Measurements from ENCODE around the gene MT1B.
"Not testable (repeated sequence)": the region's sequence is repeated elsewhere in the genome, so short reads cannot be mapped to it uniquely, and the experiment has no call there.

Gene MT1B

GRCh38 chr16:56620339-56620897 lies 31.3 kb upstream of the MT1B start:
- no peak for DNase-seq (ENCODE audit: low spot score)

DNA sequence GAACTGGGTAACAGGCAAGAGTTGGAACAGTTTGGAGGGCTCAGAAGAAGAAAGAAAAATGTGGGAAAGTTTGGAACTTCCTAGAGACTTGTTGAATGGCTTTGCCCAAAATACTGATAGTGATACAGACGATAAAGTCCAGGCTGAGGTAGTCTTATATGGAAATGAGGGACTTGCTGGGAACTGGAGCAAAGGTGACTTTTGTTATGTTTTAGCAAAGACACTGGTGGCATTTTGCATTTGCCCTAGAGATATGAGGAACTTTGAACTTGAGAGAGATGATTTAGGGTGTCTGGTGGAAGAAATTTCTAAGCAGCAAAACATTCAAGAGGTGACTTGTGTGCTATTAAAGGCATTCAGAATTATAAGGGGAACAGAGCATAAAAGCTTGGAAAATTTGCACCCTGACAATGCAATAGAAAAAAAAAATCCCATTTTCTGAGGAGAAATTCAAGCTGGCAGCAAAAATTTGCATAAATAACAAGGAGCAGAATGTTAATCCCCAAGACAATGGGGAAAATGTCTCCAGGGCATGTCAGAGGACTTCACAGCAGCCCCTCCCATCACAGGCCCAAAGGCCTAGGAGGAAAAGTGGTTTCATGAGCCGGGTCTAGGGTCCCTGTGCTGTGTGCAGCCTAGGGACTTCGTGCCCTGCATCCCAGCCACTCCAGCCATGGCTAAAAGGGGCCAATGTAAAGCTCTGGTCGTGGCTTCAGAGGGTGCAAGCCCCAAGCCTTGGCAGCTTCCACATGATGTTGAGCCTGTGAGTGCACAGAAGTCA lies 29.8 kb upstream of the MT1B start:
- DNase-seq (ENCODE audit: low spot score): not testable (repeated sequence)

- DNase-seq (ENCODE audit: low spot score): not testable (repeated sequence)
Observed at GRCh38 chr16:56623184-56623583, 28.5 kb upstream of the MT1B start.

- DNase-seq (ENCODE audit: low spot score): no peak
Observed at GRCh38 chr16:56623637-56624036, 28.0 kb upstream of the MT1B start.

- DNase-seq (ENCODE audit: low spot score): no peak
Observed at GRCh38 chr16:56625140-56625942, 26.3 kb upstream of the MT1B start, which contains the start of gene MT1E. MT1E (plus strand) TSS chr16:56625781; CDS start chr16:56625852, 71 bp downstream.

DNA sequence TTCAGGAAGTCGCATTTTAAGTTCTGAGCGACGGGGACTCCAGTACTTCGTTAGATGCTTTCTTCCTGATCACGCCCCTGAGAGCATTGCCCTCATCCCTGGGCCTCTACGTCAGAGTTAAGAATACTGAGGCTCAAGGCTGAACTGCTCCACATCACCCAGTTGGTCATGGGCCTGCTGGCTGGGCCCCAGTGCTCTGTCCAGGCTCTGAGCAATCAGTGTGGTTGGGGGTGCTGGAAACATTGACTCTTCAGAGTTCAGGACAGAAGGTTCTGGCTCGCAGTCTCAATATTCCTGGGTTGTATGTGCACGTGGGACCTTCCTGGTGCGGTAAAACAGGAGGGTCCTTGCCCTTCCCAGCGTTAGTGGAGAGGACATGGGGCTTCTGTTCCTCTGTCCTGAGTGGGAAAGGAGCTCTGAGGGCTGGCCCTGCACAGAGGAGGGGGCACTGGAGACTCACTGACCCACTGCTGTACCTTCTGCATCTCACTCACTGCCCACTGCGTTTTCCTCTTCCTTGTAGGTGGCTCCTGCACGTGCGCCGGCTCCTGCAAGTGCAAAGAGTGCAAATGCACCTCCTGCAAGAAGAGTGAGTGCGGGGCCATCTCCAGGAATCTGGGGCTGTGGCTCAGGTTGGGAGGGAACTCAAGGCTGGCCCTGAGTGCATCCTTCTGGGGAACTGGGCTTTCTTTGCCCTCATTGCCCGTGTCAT lies 25.6 kb upstream of the MT1B start:
- no peak for DNase-seq (ENCODE audit: low spot score)

- no peak for DNase-seq (ENCODE audit: low spot score)
Observed at GRCh38 chr16:56626685-56627084, 25.0 kb upstream of the MT1B start.

DNA sequence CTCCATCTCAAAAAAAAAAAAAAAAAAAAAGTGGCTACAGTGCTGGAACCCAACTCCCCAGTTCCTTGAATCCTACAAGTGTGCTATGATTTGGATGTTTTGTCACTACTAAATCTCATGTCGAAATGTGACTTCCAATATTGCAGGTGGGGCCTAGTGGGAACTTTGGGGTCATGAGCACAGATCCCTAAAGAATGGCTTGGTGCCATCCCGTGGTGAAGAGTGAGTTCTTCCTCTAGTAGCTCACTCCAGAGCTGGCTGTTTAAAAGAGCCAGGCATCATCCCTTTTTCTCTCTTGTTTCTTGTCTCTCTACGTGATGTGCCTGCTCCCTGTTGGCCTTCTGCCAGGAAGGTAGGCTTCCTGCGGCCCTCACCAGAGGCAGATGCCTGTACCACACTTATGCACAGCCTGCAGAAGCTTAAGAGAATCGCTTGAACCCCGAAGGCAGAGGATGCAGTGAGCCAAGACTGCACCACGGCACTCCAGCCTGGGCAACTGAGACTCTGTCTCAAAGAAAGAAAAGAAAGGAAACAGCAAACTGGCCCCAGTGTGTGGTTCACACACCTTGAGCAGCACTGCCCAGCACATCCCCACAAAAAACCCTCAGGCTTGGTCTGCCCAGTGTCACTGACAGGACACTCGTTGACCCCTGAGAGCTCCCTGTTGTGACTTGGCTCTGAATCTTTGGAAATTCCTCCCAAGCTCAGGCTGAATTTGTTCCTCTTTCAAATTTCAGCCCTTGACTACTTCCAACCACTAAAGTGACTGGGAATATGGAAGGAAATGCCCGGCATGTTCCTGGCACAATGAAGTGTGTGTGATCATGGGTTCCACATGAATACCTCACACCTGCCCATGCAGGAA lies 23.0 kb upstream of the MT1B start:
- DNase-seq (ENCODE audit: low spot score): no peak

DNA sequence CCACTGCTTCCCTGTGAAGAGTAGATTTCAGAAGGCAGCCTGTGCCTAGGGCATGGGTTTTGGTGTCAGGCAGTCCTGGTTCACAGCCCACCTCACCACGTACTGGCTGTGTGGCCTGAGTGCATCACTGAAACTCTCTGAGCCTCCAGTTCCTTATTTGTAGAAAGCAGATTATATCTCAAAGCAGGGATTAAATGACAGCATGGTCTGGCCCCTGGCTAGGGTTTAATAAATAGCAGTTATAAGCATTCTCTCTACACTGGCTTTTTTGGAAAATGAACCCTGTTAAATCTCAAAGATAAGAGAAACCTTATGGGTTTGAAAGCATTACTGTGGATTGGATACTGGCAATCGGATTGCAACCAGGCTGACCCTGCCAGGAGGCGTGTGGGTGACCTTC lies 22.2 kb upstream of the MT1B start:
- DNase-seq (ENCODE audit: low spot score): no peak

DNA sequence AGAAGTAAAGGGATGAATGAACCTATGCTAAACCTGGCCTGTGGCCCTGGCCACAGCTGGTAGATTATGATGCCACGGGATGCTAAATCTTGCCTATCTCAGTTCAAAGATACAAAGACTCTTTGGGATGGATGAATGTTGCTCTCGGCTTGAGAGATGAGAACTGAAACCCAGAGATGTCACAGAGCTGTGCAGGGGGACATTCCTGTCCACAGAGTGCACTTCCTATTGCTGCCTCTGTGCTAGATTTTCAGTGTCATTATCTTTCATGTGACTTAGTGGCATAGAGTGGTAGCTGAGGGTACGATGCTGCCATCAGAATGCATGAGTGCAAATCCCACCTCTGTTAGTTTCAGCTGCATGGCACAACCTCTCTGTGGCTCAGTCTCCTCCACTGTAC lies 21.6 kb upstream of the MT1B start:
- no peak for DNase-seq (ENCODE audit: low spot score)

DNA sequence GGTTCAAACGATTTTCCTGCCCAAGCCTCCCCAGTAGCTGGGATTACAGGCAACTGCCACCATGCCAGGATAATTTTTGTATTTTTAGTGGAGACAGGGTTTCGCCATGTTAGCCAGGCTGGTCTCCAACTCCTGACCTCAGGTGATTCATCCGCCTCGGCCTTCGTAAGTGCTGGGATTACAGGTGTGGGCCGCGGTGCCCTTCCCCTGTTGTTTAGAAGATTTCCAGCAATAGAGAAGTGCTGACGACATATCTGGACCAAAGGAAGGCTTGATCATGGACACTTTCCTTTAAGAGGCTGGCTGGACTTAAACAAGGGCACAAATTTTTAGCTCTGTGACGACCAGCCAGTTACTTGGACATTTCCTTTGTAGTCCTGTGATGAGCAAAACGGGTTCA lies 20.5 kb upstream of the MT1B start:
- DNase-seq (ENCODE audit: low spot score): no peak

- no peak for DNase-seq (ENCODE audit: low spot score)
Observed at GRCh38 chr16:56631832-56632155, 19.9 kb upstream of the MT1B start.

- DNase-seq (ENCODE audit: low spot score): no peak
Observed at GRCh38 chr16:56632156-56632847, 19.4 kb upstream of the MT1B start, which contains the start of gene MT1M. MT1M (plus strand) TSS chr16:56632659; CDS start chr16:56632732, 73 bp downstream.

DNA sequence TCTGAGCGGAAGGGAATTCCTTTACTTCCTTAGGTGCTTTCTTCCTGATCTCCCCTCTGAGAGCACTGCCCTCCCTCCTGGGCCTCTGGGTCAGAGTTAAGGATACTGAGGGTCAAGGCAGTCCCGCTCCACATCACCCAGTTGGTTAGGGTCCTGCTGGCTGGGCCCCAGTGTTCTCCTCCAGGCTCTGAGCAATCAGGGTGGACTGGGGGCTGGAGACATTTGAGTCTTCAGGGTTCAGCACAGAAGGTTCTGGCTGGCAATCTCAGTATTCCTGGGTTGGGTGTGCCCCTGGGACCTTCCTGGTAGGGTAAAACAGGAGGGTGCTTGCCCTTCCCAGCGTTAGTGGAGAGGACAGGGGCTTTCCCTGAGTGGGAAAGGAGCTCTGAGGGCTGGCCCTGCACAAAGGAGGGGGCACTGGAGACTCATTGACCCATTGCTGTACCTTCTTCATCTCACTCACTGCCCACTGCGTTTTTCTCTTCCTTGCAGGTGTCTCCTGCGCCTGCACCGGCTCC lies 18.8 kb upstream of the MT1B start:
- no peak for DNase-seq (ENCODE audit: low spot score)

GRCh38 chr16:56633535-56633934 lies 18.2 kb upstream of the MT1B start:
- no peak for DNase-seq (ENCODE audit: low spot score)

- no peak for DNase-seq (ENCODE audit: low spot score)
Observed at GRCh38 chr16:56634715-56635440, 16.8 kb upstream of the MT1B start.

- no peak for DNase-seq (ENCODE audit: low spot score)
Observed at GRCh38 chr16:56635441-56635967, 16.2 kb upstream of the MT1B start.

GRCh38 chr16:56636616-56637413 lies 14.9 kb upstream of the MT1B start:
- no peak for DNase-seq (ENCODE audit: low spot score)

All from CD4-positive, alpha-beta T cell treated with Interleukin-6 at 100 ng/mL for 8 hours (primary cell).